Stimulated activated CD8-positive, alpha-beta memory T cell treated with anti-CD3 and anti-CD28 coated beads, Interleukin-4, amount 100 ng/mL, for 1 hour (primary cell): ENCODE measurements around the gene MID1IP1.

Source experiments
- DNase-seq, 2 donors: peaks; one replicate each; pipeline ENCODE4 v3.0.0-alpha.2; 2020; ENCODE audit warnings: low read depth in 2 of 2, low spot score in 1 of 2

MID1IP1 gene

DNA sequence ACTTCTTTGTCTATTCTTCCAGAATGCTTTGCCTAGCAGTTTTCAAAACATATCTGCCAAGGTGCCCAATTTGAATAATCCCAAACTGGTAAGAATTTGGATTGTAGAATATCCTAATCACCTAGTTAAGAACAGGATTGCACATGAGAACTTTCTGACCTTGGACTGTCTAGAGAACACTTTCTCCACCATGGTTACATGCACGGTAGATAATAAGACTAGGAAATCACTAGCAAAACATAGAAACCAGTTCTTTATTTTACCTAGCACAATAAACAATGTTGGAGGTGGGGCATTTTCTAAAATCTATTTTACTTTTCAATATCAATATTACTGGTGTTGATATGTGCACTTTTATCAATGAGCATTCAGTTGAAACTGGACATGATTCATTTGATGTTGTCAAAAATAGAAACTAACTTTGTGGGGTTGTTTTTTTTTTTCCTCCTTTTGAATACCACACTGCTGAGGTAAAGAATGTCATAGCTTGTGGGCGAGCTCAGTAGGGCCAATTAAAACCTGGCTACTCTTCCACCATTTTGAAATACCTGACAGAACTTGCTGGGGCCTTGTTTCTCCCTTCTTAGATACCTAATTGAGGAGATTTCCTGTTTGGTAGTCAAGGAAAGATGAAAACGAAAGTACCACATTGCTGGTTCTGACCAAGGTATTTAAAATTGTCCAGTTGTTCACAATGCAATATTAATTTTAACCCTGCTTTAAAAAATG is 10.4 kb downstream of the MID1IP1 start:
- no peak for DNase-seq

DNA sequence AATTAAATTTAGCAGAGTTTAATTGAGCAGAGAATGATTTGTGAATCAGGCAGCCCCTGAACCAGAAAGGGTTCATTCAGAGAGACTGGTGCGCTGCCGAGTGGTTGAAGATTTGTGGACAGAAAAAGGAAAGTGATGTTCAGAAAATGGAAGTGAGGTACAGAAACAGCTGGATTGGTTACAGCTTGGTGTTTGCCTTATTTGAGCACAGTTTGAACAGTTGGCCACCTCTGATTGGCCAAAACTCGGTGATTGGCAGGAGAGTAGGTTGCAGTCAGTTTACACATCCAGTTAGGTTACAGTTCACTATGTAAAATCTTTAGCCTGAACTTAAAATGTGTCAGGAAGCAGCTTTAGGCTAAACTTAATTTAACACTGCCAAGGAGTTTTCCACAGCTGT is 14.9 kb downstream of the MID1IP1 start:
- no peak for DNase-seq

DNA sequence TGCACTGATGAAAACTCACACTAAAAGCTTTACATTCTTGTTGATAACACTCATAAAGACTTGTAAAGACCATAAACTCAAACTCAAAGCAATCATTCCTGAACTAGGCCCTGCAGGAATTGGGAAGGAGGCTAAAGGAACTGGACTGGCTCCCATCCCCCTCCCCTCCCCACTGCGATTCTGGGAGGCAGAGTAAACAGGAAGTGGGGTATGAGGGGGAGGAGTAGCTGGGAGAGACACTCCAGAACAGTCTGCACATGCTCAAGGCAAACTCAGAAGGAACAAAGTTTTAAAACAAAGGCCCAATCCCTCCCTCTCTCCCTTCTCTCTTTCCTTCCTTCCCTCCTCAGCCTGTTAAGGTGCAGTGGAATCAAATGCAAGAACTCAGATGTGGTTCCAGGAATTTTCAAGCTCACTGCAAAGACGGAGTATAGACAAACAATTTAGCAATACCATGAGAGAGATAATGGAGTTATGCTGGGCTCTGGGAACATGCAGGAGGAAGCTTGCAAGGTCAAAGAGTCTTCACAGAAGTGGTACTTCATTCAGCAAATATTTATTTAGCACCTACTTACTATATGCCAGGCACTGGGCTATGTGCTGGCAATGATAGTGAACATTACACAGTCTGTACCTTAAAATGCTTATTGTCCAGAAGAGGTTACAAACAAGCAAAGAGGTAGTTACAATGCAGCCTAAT is 15.9 kb downstream of the MID1IP1 start:
- DNase-seq = no peak

DNA sequence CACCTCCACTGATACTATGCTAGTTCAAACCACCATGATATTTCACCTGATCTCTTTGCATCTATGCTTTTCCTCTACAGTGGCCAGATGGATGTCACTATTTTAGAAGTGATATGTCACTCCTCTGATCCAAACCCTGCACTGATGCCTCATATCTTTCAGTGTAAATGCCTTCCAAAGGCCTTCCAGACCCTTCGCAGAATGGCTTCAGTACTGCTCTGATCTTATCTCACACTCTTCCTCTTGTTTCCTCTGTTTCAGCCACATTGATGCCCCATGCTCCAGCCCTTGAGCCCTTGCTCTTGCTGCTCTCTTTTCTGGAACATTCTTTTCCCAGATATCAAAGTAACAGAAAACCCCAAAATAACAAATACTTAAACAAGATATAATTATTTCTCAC is 17.9 kb downstream of the MID1IP1 start:
- no peak for DNase-seq

DNA sequence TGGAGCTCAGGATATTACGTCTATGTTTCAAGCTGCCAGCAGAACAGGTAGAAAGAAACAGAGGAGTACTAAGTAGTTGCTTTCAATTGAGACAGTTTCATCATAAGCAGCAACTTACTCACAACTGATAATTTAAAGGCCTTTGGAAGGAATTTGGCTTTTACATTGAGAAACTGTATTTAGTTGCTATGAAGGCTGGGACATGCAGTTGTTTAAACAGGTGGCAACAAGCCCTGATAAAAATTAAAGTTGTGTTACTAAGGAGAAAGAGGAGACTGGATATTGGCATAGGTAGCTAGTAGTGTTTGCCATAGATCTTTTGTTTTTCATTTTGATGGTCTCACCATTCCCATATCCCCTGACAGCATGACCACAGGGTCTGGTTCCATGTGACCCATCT is 18.4 kb downstream of the MID1IP1 start:
- DNase-seq = no peak

DNA sequence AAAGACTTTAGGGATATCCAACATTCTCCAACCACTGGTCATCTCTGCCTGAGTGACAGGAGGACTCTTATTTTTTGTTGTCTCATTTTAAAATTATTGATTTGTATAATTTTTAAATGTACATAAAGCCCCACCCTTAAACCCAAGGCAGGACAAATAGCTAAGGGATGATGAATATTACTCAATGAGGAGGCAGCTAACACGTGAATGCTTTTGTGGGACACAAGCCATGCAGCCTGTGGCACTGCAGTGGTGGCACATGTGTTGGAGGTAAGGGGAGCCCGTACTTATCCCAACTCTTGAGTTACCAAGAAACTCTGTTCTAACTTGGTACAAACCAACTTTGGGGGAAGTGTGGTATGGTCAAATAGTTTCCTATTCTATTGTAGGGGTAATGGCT is 19.5 kb downstream of the MID1IP1 start:
- no peak for DNase-seq

DNA sequence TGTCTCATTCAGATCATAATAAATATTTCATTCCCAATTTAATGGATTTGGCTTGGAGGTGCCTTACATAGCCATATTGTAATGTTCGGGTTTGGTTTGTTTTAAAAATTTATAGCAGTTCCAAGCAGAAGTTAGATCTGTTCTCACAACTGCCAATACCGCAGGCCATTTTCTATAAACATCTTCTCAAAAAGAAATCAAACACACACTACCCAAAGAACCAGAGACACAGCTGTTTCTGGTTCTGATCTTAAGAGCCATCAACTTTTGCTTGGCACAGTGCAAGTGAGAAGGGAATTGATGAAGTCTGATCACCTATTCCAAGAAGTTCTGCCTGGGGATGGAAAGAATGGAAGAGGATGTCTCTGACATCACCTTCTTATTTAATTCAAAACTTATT is 22.9 kb downstream of the MID1IP1 start:
- no peak for DNase-seq

DNA sequence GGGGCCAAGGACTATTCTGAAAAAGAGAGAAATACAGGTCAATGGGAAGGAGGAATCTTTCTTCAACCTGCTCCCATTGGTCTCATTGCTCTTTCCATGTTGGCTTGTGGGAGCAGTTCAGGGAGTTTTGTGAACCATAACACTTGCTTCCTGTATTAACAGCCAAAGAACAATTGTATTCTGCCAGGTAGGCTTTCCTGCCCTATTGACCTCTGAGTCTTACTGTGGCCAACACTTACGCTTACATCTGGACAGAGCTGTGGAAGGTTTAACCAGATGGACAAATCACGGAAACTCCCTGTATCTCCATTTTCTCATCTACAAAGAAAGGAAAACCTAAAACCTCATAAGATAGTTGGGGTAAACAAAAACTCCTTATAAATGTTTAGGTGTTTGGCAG is 30.7 kb downstream of the MID1IP1 start:
- no peak for DNase-seq

DNA sequence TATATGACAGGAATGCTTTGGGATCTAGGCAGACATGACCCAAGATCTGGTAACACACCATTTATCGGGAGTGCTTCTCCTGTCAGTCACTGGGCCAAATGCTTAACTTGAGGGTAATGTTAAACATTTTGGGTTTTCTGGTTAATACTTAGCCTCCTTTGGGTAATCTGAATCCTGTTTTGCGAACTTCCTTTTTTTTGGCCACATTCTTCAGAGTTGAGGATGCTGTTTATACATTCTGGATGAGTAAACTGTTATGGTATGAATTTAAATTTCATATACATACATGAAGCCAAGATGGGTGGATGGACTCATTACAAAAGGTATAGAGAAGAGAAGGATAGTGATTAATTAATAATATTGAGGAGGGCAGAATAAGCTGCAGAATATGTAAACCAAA is 36.1 kb downstream of the MID1IP1 start:
- no peak for DNase-seq

DNA sequence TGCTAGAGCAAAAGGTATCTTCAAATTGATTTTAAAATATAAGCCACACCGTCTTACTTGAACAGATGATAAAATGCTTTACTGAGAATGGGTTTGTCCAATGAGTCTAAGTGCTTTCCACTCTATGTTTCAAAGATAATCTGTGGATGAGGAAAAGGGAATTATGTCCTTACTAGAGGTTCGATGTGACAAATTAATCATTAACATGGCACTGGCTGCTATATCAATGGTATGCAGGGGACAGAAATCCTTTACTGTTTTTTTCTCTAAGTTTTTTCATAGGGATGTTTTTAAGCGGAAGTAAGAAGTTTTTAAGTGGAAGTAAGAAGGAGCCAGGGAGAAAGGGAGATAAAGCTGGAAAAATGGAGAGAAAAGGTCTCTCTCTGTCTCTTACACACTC is 38.0 kb downstream of the MID1IP1 start:
- DNase-seq = no peak

DNA sequence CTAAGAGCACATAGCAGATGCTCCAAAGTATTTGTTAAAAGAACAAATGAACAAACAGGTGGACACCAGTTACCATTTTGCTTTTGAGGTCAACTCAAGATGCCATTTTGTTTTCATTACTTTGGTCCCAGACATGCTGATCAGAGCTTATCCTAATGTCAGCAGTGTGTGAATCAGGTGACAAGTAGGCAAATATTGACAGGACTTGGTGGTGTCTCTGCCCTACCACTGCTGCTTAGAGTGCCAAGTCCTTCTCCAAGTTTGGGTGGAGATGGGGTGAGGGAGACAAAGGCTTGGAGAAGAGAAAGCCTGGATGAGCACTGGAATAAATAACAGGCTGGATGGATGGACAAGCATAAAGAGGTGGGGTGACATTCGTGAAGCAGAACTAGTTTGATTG is 38.7 kb downstream of the MID1IP1 start:
- no peak for DNase-seq

DNA sequence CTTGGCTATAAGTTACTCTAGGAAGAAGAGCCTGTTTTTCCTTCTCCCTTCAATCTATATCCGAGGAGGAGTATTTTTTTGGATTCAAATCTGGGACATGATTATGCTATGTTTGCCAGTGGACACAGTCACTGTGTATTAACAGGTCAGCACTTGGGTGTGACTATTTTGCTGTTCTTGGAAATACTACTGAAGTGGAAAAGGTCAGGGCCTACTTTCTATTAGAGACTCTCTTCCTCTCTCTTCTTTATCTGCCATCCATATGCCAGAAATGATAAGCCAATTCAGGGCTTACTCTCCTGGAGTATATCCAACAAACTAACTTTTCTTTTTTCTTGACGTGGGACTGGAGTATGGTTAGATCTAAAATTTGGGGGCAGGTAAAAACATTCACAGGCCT is 40.5 kb downstream of the MID1IP1 start:
- no peak for DNase-seq

DNA sequence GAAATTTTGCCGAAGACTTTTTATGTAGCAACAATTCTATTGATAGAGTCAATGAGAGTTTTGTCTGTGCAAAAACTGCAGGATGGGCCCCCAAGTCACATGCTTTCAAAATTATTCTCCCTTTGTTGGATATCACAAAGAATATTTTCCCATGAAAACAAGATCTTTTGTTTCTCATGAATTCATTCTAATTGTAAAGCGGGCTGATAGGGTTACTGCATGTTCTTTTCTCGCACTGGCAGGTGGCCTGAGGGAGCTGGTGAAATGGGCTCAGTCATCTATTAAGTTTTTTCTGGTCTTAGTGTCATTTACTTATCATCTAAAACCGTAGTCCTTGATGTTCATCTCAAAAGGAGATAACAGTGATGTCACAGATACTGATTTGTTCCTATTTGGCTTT is 44.2 kb downstream of the MID1IP1 start:
- DNase-seq = no peak

DNA sequence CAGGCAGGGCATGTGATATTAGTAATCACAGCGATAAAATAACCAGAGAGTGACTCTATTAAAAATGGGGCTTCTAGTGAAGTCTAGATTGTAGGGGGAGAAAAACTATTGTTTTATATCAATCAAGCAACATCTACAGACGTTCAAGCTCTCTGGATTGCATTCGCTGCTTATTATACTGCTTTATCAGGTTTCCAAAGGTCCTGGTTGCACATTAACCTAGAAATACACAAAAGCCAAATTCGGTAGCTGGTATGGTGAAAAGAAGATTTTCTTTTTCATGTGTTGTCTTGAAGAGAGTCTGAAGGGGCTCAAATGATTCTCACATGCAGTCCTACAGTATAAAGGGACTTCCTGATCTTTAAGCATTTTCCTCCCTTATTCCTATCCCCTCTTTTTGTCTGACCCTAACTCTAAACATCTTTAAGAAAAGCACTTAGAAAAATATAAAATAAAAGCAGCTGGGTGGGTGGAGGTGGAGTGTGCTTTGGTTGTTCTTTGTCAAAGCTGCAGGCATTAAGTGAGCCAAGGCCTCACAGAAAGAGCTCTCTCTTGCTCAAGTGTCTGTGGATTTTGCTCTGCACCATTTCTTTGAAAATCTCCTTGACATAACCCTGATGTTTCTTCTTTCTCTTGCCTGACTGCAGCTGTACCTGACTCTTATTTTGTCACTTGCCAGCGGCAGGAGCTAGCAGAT is 46.1 kb downstream of the MID1IP1 start:
- no peak for DNase-seq

DNA sequence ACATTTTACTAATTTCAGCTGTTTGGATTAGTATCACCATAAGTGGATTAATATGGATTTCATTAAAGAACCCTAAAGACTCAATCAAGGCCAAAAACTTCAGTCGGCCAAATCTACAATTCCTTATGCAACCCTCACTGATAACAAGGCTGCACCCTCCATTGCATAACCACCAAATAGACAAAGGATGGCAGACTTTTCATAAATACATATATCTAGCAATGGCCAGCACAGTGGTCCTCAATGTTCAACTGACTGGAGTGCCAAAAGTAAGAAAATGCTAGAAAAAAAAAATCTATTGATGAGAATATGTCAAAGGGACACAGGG is 46.6 kb downstream of the MID1IP1 start:
- DNase-seq = no peak

DNA sequence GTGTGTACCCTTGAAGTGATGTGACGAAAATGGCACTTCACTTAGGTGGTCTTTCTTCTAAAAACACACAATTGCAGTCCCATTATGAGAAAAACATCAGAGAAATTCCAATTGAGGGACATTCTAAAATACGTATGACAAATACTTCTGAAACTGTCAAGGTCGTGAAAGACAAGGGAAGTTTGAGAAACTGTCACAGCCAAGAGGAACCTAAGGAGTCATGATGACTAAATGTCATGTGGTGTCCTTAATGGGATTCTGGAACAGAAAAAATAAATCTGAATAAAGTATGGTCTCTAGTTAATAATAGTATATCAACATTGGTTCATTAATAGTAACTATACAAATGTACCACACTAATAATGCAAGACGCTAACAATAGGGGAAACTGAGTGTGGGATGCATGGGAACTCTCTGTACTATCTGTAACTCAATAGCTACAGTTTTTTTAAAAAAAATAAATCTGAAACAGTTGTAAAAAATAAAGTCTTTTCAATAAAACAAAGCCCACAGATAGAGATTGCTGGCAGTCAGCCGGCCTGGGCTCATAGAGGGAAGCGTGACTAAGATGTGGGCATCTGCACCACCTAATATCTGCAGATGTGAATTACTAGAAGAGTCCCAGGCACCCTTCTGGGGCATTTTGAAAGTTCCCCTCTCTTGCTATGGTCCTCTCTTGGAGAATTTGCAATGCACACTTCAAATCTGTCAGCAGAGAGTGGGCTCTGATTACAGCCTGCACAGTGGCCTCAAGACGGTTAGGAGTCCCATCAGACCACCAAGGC is 47.6 kb downstream of the MID1IP1 start:
- no peak for DNase-seq

DNA sequence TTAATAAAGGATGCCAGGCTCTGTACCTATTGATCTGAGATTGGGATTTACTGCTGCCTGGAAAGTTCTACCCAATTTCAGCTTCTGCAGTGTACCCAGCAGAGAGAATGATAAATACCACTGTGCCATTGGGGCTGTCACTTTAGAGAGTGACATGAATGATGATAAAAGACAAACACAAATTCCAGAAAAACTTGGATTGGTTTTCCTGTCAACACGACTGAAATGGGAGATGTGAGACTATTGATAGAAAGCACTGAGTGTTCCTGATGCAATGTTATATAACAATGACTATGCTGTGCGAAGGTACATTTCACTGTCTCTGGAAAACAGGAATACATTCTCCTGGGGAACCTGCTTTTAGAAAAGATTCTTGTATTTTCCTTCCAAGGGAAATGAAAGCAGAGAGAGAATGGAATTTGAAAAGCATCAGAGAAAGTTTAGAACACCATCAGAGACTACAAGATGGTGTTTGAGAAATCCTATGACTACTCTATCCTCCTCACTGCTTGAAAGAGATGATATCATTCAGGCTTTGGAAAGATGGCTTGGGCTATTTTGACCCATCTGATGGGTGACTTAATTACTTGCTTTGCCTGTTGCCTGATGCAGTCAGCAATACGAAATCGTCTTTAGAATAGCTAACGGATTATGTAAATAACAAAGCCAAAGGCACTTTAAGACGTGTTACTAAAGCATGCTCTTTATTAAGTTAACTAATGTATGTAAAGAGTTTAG is 49.7 kb downstream of the MID1IP1 start:
- no peak for DNase-seq

DNA sequence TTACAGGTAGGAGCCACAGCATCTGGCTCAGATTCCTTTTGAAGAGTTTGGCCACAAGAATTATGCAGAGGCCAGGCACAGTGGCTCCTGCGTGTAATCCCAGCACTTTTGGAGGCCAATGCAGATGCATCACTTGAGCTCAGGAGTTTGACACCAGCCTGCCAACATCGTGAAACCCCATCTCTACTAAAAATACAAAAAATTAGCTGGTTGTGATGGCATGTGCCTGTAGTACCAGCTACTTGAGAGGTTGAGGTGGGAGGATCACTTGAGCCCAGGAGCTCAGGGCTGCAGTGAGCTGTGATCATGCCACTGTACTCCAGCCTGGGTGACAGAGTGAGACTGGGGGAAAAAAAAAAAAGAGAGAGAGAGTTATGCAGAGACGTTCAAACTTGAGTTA is 53.0 kb downstream of the MID1IP1 start:
- no peak for DNase-seq
